Parathyroid adenoma (tissue), 2 donors: ENCODE measurements around the gene CLCF1.

Experiments used
- H2AFZ ChIP-seq: fragments of 300-600 bp; sonication (generic); one replicate; pipeline ENCODE4 v1.7.0; 2017; ENCODE audit warnings: antibody characterized with exemption, mild to moderate bottlenecking
- H3K27ac ChIP-seq: fragments of 300-600 bp; sonication (generic); one replicate; pipeline ENCODE4 v1.7.0; 2017
- H3K27me3 ChIP-seq: fragments of 300-600 bp; sonication (generic); one replicate; pipeline ENCODE4 v1.7.0; 2017; ENCODE audit warnings: low read length; ENCODE audit not compliant: control insufficient read depth, insufficient read depth
- H3K36me3 ChIP-seq: fragments of 300-600 bp; sonication (generic); one replicate; pipeline ENCODE4 v1.7.0; 2017; ENCODE audit warnings: low read length; ENCODE audit not compliant: control insufficient read depth, insufficient read depth
- H3K4me1 ChIP-seq: fragments of 300-600 bp; sonication (generic); one replicate; pipeline ENCODE4 v1.7.0; 2017; ENCODE audit warnings: control low read depth
- H3K4me2 ChIP-seq: fragments of 300-600 bp; sonication (generic); one replicate; pipeline ENCODE4 v1.7.0; 2017; ENCODE audit warnings: low read length
- H3K4me3 ChIP-seq: fragments of 300-600 bp; sonication (generic); one replicate; pipeline ENCODE4 v1.7.0; 2017; ENCODE audit warnings: low read depth, low read length
- H3K79me2 ChIP-seq: fragments of 300-600 bp; sonication (generic); one replicate; pipeline ENCODE4 v1.7.0; 2017; ENCODE audit warnings: control low read depth
- H3K9ac ChIP-seq: fragments of 300-600 bp; sonication (generic); one replicate; pipeline ENCODE4 v1.7.0; 2017; ENCODE audit warnings: mild to moderate bottlenecking
- H3K9me3 ChIP-seq: fragments of 300-600 bp; sonication (generic); one replicate; pipeline ENCODE4 v1.7.0; 2017; ENCODE audit warnings: low read length; ENCODE audit not compliant: control insufficient read depth
- CTCF ChIP-seq: fragments of 300-600 bp; sonication (generic); IDR thresholded peaks from one replicate; pipeline ENCODE4 v1.7.0; 2017; ENCODE audit warnings: antibody characterized with exemption, mild to moderate bottlenecking
- donor health status: primary hyperparathyroidism.

The CLCF1 gene

GRCh38 chr11:67411785-67412152, 38.4 kb upstream of the CLCF1 start:
- Histone ChIP-seq H2AFZ (no peak overlapping the region), H3K4me3 (no peak overlapping the region), H3K4me2 (no peak overlapping the region), H3K9me3 (no peaks in the 10 kb centered on the region), H3K27me3 (no peaks in the 10 kb centered on the region), H3K36me3 (no peaks in the 10 kb centered on the region), H3K9ac (no peak overlapping the region), H3K79me2 (no peaks in the 10 kb centered on the region), H3K27ac (no peak overlapping the region), H3K4me1 (no peaks in the 10 kb centered on the region)
- TF ChIP-seq CTCF: no peak

- Histone ChIP-seq H2AFZ (no peak overlapping the region), H3K9me3 (no peaks in the 10 kb centered on the region), H3K4me1 (no peaks in the 10 kb centered on the region), H3K4me3 (no peak overlapping the region), H3K4me2 (no peak overlapping the region), H3K79me2 (no peaks in the 10 kb centered on the region), H3K27ac (no peak overlapping the region), H3K9ac (no peak overlapping the region), H3K27me3 (no peaks in the 10 kb centered on the region), H3K36me3 (no peaks in the 10 kb centered on the region)
- no peak for TF ChIP-seq CTCF
Observed at GRCh38 chr11:67410984-67411784, 37.8 kb upstream of the CLCF1 start.

- Histone ChIP-seq H3K27me3 (no peaks in the 10 kb centered on the region), H3K36me3 (no peaks in the 10 kb centered on the region), H3K79me2 (no peaks in the 10 kb centered on the region), H2AFZ (no peak overlapping the region), H3K4me3 (no peak overlapping the region), H3K9ac (no peak overlapping the region), H3K4me1 (no peaks in the 10 kb centered on the region), H3K9me3 (no peaks in the 10 kb centered on the region), H3K27ac (no peak overlapping the region), H3K4me2 (no peak overlapping the region)
- TF ChIP-seq CTCF: no peak
Observed at GRCh38 chr11:67410369-67410831, 37.0 kb upstream of the CLCF1 start.

GRCh38 chr11:67409781-67410368, 36.5 kb upstream of the CLCF1 start:
- H3K9me3 ChIP-seq: no peaks in the 10 kb centered on the region
- H3K4me2 ChIP-seq: no peak overlapping the region
- no peak for TF ChIP-seq CTCF
- no peaks in the 10 kb centered on the region for H3K79me2 ChIP-seq
- no peak overlapping the region for H3K27ac ChIP-seq
- no peaks in the 10 kb centered on the region for H3K4me1 ChIP-seq
- no peaks in the 10 kb centered on the region for H3K27me3 ChIP-seq
- H3K9ac ChIP-seq: no peak overlapping the region
- H2AFZ ChIP-seq: no peak overlapping the region
- H3K4me3 ChIP-seq: no peak overlapping the region
- H3K36me3 ChIP-seq: no peaks in the 10 kb centered on the region
